Spinal cord (tissue), 10 donors: ENCODE measurements around the gene KIF5C. TPM values are rescaled to one million over a fixed set of nuclear protein-coding genes. Genes with fewer than 3 reads are reported as not detected.

Experiments
- DNase-seq, 6 donors: peaks; one replicate each; pipeline versions ENCODE4 v3.0.0 to v3.0.0-alpha.2; 2013 to 2015; ENCODE audit warnings: low spot score in 6 of 6, low read depth in 4 of 6
- H3K27ac ChIP-seq: one replicate; pipeline ENCODE4 v1.5.1; 2013; ENCODE audit warnings: low read depth, low read length, control low read depth
- H3K27me3 ChIP-seq: one replicate; pipeline ENCODE4 v1.6.1; 2013; ENCODE audit warnings: low read length; ENCODE audit not compliant: control insufficient read depth, insufficient read depth
- H3K36me3 ChIP-seq: one replicate; pipeline ENCODE4 v1.6.1; 2013; ENCODE audit warnings: low read length; ENCODE audit not compliant: control insufficient read depth, insufficient read depth
- H3K4me1 ChIP-seq: one replicate; pipeline ENCODE4 v1.6.1; 2013; ENCODE audit warnings: low read length; ENCODE audit not compliant: control insufficient read depth, insufficient read depth
- H3K4me3 ChIP-seq: one replicate; pipeline ENCODE4 v1.5.1; 2013; ENCODE audit warnings: low read depth, low read length, control low read depth
- H3K9me3 ChIP-seq: one replicate; pipeline ENCODE4 v1.6.1; 2013; ENCODE audit warnings: low read length; ENCODE audit not compliant: control insufficient read depth, insufficient read depth
- WGBS: methylation state at CpG from one replicate; pipeline ENCODE4 v1.1.5; 2013; ENCODE audit warnings: missing lambda C conversion rate; ENCODE audit not compliant: insufficient coverage; 5-methylcytosine and 5-hydroxymethylcytosine counted together
- polyA plus RNA-seq, 2 donors: library from polyadenylated mRNA; unstranded; fragments of 120-200 nt; gene quantifications; one replicate each; pipeline ENCODE4 v1.2.1, GENCODE V29; 2013; ENCODE audit not compliant: insufficient read length in 2 of 2
- total RNA-seq, 2 donors: library from RNA; depleted of rRNA in 1 of 2; stranded (reverse); fragments of 120-200 nt in 1 of 2; fragments of >200 nt in 1 of 2; gene quantifications; one replicate each; pipeline versions ENCODE4 v1.2.3 to v1.2.4, GENCODE V29; 2013 to 2014
- donor health status: healthy.

The KIF5C gene
- total and polyA plus RNA-seq, 4 donors = 79.2 to 279 (median 210) TPM

DNA sequence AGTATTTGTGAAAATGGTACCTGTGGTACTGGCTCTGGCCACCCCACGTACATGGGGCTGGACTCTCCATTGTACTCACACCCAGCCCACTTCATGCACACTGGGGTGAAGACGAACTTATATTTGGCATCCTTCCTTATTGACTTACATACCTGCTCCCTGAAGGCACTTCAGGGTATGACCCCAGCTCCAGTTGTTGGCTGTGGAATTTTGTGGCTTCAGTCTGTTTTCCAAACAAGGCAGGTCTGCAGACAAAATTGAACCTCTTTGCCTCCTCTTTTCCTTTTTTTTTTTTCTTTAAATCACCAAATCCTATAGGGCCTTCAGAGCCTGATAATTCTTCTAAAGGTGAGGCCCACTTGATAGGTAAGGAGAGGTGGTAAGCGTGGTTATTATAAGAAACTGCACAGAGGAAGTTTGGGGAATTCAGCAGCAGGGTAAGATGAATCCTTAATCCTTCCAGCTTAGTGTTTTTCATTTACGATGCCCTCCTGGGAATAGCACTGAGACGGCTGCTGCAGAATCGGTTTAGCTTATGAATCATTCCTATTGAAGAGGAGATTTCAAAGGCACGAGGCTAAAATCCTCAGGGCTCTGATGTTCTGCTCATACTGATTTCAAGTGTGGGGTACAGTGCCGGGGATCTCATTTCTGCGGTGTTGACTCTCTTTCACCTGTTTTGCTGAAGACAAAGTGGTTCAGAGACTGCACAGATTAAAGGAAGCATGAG, 55.2 kb downstream of the KIF5C start:
- DNase-seq = peak in 1 of 6 donors; percentile 80
- H3K9me3 ChIP-seq = no peaks in the 10 kb centered on the region
- peaks cover 33% of the 10 kb centered on the region for H3K36me3 ChIP-seq
- no peak overlapping the region for H3K27ac ChIP-seq
- WGBS = 31% methylated on average over 3 of the region's 9 CpGs
- no peak overlapping the region for H3K4me3 ChIP-seq
- H3K4me1 ChIP-seq = peaks cover 23% of the 10 kb centered on the region
- H3K27me3 ChIP-seq = no peaks in the 10 kb centered on the region

DNA sequence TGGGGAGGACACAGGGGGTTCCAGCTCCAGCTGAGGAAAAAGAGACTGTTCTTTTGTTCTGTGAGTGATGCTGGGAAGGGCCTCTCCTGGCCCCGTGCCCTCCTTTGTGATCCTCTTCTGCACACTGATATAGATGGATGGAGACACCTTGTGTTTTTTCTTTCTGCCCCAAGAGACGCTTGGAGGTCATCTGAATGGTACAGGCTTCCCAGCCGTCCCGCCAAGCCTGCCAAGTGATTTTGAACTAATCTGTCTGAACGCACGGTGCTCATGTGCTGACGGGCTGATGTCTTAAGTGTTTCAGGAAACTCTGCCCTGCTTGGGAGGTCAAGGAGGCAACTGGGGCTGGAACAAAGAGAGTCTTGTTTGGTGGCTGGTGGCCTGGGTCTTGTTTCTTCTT, 57.5 kb downstream of the KIF5C start:
- H3K9me3 ChIP-seq = no peaks in the 10 kb centered on the region
- no peaks in the 10 kb centered on the region for H3K27me3 ChIP-seq
- peaks cover 22% of the 10 kb centered on the region for H3K36me3 ChIP-seq
- no peak overlapping the region for H3K27ac ChIP-seq
- 33% methylated on average over 3 of the region's 7 CpGs for WGBS
- no peak for DNase-seq
- H3K4me3 ChIP-seq = no peak overlapping the region
- H3K4me1 ChIP-seq = peaks cover 9% of the 10 kb centered on the region

DNA sequence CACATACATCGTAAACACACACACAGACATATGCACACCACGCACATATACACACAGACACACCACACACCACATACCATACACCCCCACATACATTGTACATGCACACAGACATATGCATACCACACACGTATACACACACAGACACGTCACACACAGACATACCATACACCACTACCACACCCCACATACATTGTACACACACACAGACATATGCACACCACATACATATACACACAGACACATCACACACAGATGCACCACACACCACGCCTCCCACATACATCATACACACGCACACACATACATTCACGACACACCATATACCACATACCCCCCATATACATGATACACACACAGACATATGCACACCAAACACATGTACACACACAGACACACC, 58.4 kb downstream of the KIF5C start:
- no peak overlapping the region for H3K4me3 ChIP-seq
- no peaks in the 10 kb centered on the region for H3K27me3 ChIP-seq
- no peak overlapping the region for H3K27ac ChIP-seq
- 99% methylated on average over 7 of the region's 7 CpGs for WGBS
- no peak for DNase-seq
- peaks cover 22% of the 10 kb centered on the region for H3K36me3 ChIP-seq
- H3K4me1 ChIP-seq = peaks cover 8% of the 10 kb centered on the region
- no peaks in the 10 kb centered on the region for H3K9me3 ChIP-seq

DNA sequence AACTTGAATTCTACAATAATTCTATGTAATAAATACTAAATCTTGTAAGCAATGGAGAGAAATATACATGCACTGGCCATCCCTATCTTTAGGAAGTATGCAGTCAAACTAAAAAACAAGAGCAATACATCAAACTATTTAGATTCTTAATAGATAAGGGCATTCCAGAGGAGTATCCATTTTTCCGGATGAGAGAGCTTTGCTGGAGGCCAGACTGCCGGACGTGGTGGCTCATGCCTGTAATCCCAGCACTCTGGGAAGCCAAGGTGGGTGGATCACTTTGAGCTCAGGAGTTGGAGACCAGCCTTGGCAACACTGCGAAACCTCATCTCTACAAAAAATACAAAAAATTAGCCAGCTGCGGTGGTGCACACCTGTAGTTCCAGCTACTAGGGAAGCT, 60.8 kb downstream of the KIF5C start:
- no peak for DNase-seq
- WGBS = 100% methylated on average over 2 of the region's 5 CpGs
- Histone ChIP-seq H3K27me3 (no peaks in the 10 kb centered on the region), H3K9me3 (no peaks in the 10 kb centered on the region), H3K36me3 (peaks cover 19% of the 10 kb centered on the region), H3K27ac (no peak overlapping the region), H3K4me3 (no peak overlapping the region), H3K4me1 (peaks cover 6% of the 10 kb centered on the region)

DNA sequence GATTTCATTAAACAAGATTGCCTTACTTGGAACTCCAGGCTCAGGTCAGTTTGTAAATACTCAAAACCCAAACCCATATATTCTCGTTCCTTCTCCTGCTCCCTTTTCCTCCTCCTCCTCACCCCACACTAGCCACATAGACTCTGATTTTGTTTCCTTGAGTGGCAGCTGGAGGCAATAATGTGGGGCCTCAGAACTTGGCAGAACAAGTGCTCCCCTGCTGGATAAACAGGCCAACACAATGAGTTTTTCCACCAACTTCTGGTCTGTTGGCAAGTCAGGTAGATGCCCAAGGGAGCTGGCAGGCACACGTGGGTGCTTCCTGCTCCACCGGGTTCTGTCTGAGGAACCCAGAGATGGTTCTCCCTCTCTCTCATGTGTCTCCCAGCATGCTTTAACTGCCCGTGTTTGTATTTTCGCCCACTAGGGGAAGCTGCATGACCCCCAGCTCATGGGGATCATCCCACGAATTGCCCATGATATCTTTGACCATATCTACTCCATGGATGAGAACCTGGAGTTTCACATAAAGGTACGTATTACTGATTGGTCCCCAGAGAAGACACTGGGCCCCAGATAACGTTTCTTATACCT, 61.9 kb downstream of the KIF5C start:
- Histone ChIP-seq H3K4me3 (no peak overlapping the region), H3K36me3 (peaks cover 19% of the 10 kb centered on the region), H3K9me3 (no peaks in the 10 kb centered on the region), H3K27me3 (no peaks in the 10 kb centered on the region), H3K4me1 (peaks cover 6% of the 10 kb centered on the region), H3K27ac (no peak overlapping the region)
- 85% methylated on average over 5 of the region's 8 CpGs for WGBS
- no peak for DNase-seq

DNA sequence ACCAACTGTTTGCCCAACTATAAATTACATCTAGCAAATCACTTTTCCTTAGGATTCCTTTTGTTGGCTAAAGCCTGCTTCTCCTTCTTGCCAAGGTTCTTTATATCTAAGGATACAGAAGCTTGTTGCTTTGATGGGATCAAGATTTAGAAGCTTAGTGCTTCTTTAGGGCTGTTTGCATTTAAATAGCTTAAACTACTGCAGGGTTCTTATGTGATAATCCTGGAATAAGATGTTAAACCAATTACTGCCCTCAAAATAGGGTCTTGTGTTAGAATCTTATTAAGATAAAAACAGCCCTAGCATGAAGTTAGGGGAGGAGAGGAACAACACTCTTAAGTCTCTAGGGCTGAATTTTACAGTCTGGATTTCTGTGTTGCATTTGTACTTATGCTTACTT, 64.2 kb downstream of the KIF5C start:
- peaks cover 5% of the 10 kb centered on the region for H3K36me3 ChIP-seq
- DNase-seq = no peak
- H3K4me1 ChIP-seq = no peaks in the 10 kb centered on the region
- H3K4me3 ChIP-seq = no peak overlapping the region
- H3K9me3 ChIP-seq = no peaks in the 10 kb centered on the region
- H3K27ac ChIP-seq = no peak overlapping the region
- H3K27me3 ChIP-seq = no peaks in the 10 kb centered on the region

DNA sequence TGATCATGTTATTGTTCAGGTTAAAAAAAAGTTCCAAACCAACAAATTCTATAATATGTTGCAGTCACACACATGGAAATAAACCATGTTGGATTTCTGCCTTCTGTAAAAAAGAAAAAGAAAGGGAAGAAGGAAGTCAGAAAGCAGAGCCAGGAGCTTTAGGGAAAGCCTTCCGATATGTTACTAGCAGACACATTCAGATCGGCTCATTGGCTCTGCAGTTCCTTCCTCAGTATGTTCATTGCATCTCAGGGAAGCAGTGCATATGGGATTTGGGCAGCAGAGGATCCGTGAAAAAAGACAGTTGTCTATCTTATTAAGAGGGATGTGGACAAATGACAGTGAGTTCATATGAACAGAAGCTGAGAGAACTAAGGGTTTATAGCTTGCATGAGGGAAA, 68.1 kb downstream of the KIF5C start:
- 83% methylated on average over 3 of the region's 3 CpGs for WGBS
- no peaks in the 10 kb centered on the region for H3K9me3 ChIP-seq
- no peak overlapping the region for H3K4me3 ChIP-seq
- no peak for DNase-seq
- H3K27ac ChIP-seq = no peak overlapping the region
- H3K4me1 ChIP-seq = no peaks in the 10 kb centered on the region
- H3K27me3 ChIP-seq = no peaks in the 10 kb centered on the region
- H3K36me3 ChIP-seq = peaks cover 4% of the 10 kb centered on the region

DNA sequence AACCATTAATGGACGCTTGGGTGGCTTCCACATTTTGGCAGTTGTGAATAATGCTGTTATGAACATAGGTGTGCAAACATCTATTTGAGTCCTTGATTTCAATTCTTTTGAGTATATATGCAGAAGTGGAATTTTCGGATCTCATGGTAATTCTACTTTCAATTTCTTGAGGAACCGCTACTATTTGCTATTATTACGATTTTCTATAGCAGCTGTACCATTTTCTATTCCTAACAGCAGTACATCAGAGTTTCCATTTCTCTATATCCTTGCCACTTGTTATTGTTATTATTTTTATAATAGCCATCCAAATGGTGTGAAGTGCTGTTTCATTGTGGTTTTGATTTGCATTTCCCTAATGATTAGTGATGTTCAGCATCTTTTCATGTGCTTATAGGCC, 69.5 kb downstream of the KIF5C start:
- no peaks in the 10 kb centered on the region for H3K9me3 ChIP-seq
- no peak for DNase-seq
- H3K36me3 ChIP-seq = peaks cover 8% of the 10 kb centered on the region
- no CpG with 5 or more reads among the region's 4 CpGs for WGBS
- no peak overlapping the region for H3K4me3 ChIP-seq
- no peak overlapping the region for H3K27ac ChIP-seq
- H3K27me3 ChIP-seq = no peaks in the 10 kb centered on the region
- H3K4me1 ChIP-seq = no peaks in the 10 kb centered on the region

DNA sequence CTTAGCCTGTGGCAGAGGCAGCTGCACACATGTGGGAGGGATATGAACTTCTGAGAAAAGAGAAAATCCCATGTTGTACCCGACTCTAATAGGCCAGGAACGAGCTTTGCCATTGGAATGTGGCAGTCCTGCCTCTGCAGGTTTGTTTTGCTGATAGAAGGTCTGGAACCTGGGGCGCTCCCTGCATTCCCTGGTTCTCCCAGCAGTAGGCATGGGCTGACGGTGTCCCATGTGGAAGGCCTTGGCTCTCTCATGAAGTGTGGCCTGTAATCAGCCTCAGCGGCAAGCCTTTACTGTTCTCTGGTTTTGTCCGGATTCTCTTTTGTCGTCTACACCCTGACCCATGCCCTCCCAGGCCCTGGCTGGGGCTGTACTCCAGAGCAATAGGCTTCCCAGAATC, 72.3 kb downstream of the KIF5C start:
- Histone ChIP-seq H3K4me3 (no peak overlapping the region), H3K36me3 (peaks cover 9% of the 10 kb centered on the region), H3K27me3 (no peaks in the 10 kb centered on the region), H3K4me1 (no peaks in the 10 kb centered on the region), H3K27ac (no peak overlapping the region), H3K9me3 (no peaks in the 10 kb centered on the region)
- DNase-seq = no peak
- 98% methylated on average over 7 of the region's 7 CpGs for WGBS

DNA sequence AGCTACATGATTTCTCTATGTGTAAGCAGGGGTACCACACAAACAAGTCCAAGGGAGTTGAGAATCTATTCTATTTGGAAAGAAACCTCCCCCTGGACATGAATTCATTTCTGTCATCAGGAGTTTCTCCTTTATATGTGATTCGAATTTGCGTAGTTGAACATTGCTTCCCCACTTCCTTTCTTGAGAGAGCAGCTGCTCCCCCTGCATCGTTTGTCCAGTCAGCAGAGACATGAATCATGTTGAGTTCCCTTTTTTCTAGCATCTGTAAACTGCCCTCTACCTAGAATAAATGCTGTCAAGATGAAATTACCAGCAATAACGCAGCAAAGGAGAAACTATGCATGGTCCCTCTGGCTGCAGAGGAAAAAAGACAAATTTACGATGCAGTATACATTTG, 73.8 kb downstream of the KIF5C start:
- DNase-seq = no peak
- H3K4me1 ChIP-seq = no peaks in the 10 kb centered on the region
- 50% methylated on average over 2 of the region's 5 CpGs for WGBS
- no peak overlapping the region for H3K4me3 ChIP-seq
- no peak overlapping the region for H3K27ac ChIP-seq
- H3K36me3 ChIP-seq = peaks cover 9% of the 10 kb centered on the region
- H3K9me3 ChIP-seq = no peaks in the 10 kb centered on the region
- H3K27me3 ChIP-seq = no peaks in the 10 kb centered on the region
